Astrocyte (in vitro differentiated cells and primary cell): ENCODE data around the gene ARRDC3.

Experiments used
- CTCF ChIP-seq: IDR thresholded peaks from 2 replicates; pipeline ENCODE4 v1.5.1; 2011; ENCODE audit warnings: low read depth, mild to moderate bottlenecking, inconsistent platforms, low read length, moderate library complexity; ENCODE audit not compliant: insufficient read depth
- EZH2 ChIP-seq: IDR thresholded peaks from 2 replicates; pipeline ENCODE4 v1.6.1; 2012; ENCODE audit warnings: mild to moderate bottlenecking, low read length, inconsistent platforms; ENCODE audit not compliant: insufficient read depth

- TF ChIP-seq CTCF (no peak), EZH2 (no peak)
These were observed 63.5 kb downstream of the ARRDC3 start for GRCh38 chr5:91319667-91320066.
